Neural cell (in vitro differentiated cells): Measurements from ENCODE around the gene NCLN. TPM values are rescaled to one million over a fixed set of nuclear protein-coding genes. Genes with fewer than 3 reads are reported as not detected.

Source experiments
- H2AFZ ChIP-seq: fragments of 200-600, 300-800 bp; sonication (generic), shearing (Covaris generic); 2 replicates; pipeline ENCODE4 v1.6.0; 2014; ENCODE audit warnings: low read depth, mild to moderate bottlenecking, antibody characterized with exemption, low read length, moderate library complexity
- H3F3A ChIP-seq: fragments of 200-600 bp; shearing (Covaris generic); 2 replicates; pipeline ENCODE4 v1.6.1; 2016; ENCODE audit warnings: mild to moderate bottlenecking, moderate library complexity, mixed read lengths, antibody characterized with exemption, low read length; ENCODE audit not compliant: insufficient read depth, poor library complexity, severe bottlenecking
- H3K27ac ChIP-seq: fragments of 200-600, 300-800 bp; sonication (generic), shearing (Covaris generic); 2 replicates; pipeline ENCODE4 v1.5.1; 2014; ENCODE audit warnings: mild to moderate bottlenecking, low read length, moderate library complexity
- H3K27me3 ChIP-seq: fragments of 300-800, 200-600 bp; sonication (generic), shearing (Covaris generic); 2 replicates; pipeline ENCODE4 v1.6.0; 2014; ENCODE audit warnings: mild to moderate bottlenecking, low read depth, low read length, moderate library complexity; ENCODE audit not compliant: insufficient read depth
- H3K36me3 ChIP-seq: fragments of 300-800, 200-600 bp; sonication (generic), shearing (Covaris generic); 2 replicates; pipeline ENCODE4 v1.5.1; 2014; ENCODE audit warnings: mild to moderate bottlenecking, antibody characterized with exemption, low read length, moderate library complexity; ENCODE audit not compliant: insufficient read depth
- H3K4me2 ChIP-seq: fragments of 300-800, 200-600 bp; sonication (generic), shearing (Covaris generic); 2 replicates; pipeline ENCODE4 v1.6.0; 2014; ENCODE audit warnings: mild to moderate bottlenecking, low read length
- H3K4me3 ChIP-seq: fragments of 300-800, 200-600 bp; sonication (generic), shearing (Covaris generic); 2 replicates; pipeline ENCODE4 v1.5.1; 2014; ENCODE audit warnings: mild to moderate bottlenecking, low read length, moderate library complexity
- H3K79me2 ChIP-seq: fragments of 200-600 bp; shearing (Covaris generic); replicated peaks from 2 replicates; pipeline ENCODE4 v1.6.0; 2014; ENCODE audit warnings: mild to moderate bottlenecking, low read length, moderate library complexity; ENCODE audit not compliant: insufficient read depth
- H3K9ac ChIP-seq: fragments of 300-800, 200-600 bp; sonication (generic), shearing (Covaris generic); 2 replicates; pipeline ENCODE4 v1.6.1; 2016; ENCODE audit warnings: mild to moderate bottlenecking, low read length, mixed read lengths
- H3K9me2 ChIP-seq: fragments of 200-600 bp; shearing (Covaris generic); 2 replicates; pipeline ENCODE4 v1.6.1; 2016; ENCODE audit warnings: mild to moderate bottlenecking, low read length, mixed read lengths; ENCODE audit not compliant: insufficient read depth
- H3K9me3 ChIP-seq: fragments of 200-600, 300-800 bp; sonication (generic), shearing (Covaris generic); 2 replicates; pipeline ENCODE4 v1.6.1; 2016; ENCODE audit warnings: mild to moderate bottlenecking, mixed run types, low read length, moderate library complexity, mixed read lengths
- H4K20me1 ChIP-seq: fragments of 200-600 bp; shearing (Covaris generic); 2 replicates; pipeline ENCODE4 v1.6.1; 2016; ENCODE audit warnings: mild to moderate bottlenecking, mixed run types; ENCODE audit not compliant: insufficient read depth
- EP300 ChIP-seq: fragments of 450-650 bp; conservative IDR thresholded peaks from 2 replicates; pipeline ENCODE4 v1.6.1; 2014; ENCODE audit warnings: antibody characterized with exemption, mild to moderate bottlenecking, moderate library complexity; ENCODE audit not compliant: poor library complexity, severe bottlenecking
- EZH2 ChIP-seq: fragments of 200-600, 300-800 bp; shearing (Covaris generic), sonication (generic); IDR thresholded peaks from 2 replicates; pipeline ENCODE4 v1.6.1; 2014; ENCODE audit warnings: antibody characterized with exemption, low read length, borderline replicate concordance, mild to moderate bottlenecking; ENCODE audit not compliant: insufficient read depth, poor library complexity, severe bottlenecking
- MXI1 ChIP-seq: fragments of 450-650 bp; conservative IDR thresholded peaks from 2 replicates; pipeline ENCODE4 v1.6.1; 2014; ENCODE audit warnings: antibody characterized with exemption, mild to moderate bottlenecking; ENCODE audit not compliant: poor library complexity, severe bottlenecking
- POLR2AphosphoS5 ChIP-seq: IDR thresholded peaks from 2 replicates; pipeline ENCODE4 v1.6.1; 2012
- RAD21 ChIP-seq: fragments of 450-650 bp; conservative IDR thresholded peaks from 2 replicates; pipeline ENCODE4 v1.6.1; 2014; ENCODE audit warnings: antibody characterized with exemption, mild to moderate bottlenecking, moderate library complexity
- SMC3 ChIP-seq: fragments of 450-650 bp; conservative IDR thresholded peaks from 2 replicates; pipeline ENCODE4 v1.6.1; 2014; ENCODE audit warnings: antibody characterized with exemption, mild to moderate bottlenecking, moderate library complexity; ENCODE audit not compliant: poor library complexity
- polyA plus RNA-seq: library from polyadenylated mRNA; depleted of rRNA; stranded (reverse); fragments of >200 nt; gene quantifications from 2 replicates; pipeline ENCODE4 v1.2.3, GENCODE V29; 2014
- TF ChIP-seq, protein P1 (sequence below): IDR thresholded peaks from 2 replicates; pipeline ENCODE4 v1.6.1; 2012; ENCODE audit warnings: borderline replicate concordance

Gene NCLN
- polyA plus RNA-seq, 1 donor from 2014 or later, result 23.5 TPM

DNA sequence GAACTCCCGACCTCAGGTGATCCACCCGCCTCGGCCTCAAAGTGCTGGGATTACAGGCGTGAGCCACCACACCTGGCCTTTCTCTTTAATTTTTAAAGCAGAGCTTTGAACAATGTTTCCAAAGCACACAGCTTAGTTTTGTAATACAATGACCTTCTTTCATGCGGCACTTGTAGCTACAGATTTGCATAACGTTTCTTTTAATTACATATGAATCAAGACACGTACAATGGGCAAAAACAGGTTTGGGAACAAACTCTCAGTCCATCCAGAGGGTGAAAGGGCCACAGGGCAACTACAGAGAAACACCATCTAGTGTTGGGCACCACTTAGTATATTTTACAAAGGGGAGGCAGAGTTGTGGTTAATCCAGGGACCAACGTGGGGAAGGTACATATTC is 26.2 kb upstream of the NCLN start:
- H3K9me3 ChIP-seq, result no peaks in the 10 kb centered on the region
- H3K36me3 ChIP-seq, result no peaks in the 10 kb centered on the region
- no peaks in the 10 kb centered on the region for H3K79me2 ChIP-seq
- no peak overlapping the region for H3K4me2 ChIP-seq
- H3K9ac ChIP-seq, result no peak overlapping the region
- H3F3A ChIP-seq, result no peaks in the 10 kb centered on the region
- no peaks in the 10 kb centered on the region for H4K20me1 ChIP-seq
- no peak overlapping the region for H3K4me3 ChIP-seq
- H3K9me2 ChIP-seq, result no peaks in the 10 kb centered on the region
- H3K27me3 ChIP-seq, result no peaks in the 10 kb centered on the region
- no peak overlapping the region for H2AFZ ChIP-seq
- TF ChIP-seq EZH2 (no peak), RAD21 (no peak), EP300 (no peak)
- H3K27ac ChIP-seq, result no peak overlapping the region

DNA sequence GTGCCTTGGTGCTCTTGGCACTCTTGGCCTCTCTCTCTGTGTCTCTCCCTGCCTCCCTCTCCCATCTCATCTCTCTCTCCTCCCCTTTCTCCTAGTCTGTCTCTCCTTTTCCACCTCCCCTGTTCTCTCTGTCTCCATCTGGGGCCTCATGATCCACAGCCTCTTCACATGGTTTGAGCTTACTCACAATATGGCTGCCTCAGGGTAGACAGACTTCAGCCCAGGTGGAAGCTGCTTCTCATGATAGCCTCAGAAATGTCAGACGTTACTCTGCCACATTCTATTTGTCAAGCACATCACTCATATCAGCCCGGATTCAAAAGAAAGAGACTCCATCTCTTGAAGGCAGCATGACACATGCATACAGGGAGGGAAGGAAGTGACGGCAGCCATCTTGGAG is 25.5 kb upstream of the NCLN start:
- no peaks in the 10 kb centered on the region for H3F3A ChIP-seq
- H3K9me2 ChIP-seq, result no peaks in the 10 kb centered on the region
- H4K20me1 ChIP-seq, result no peaks in the 10 kb centered on the region
- no peak for TF ChIP-seq EP300
- TF ChIP-seq POLR2AphosphoS5, result no peak
- TF ChIP-seq EZH2, result no peak
- TF ChIP-seq MXI1, result no peak
- no peak for TF ChIP-seq RAD21
- no peak overlapping the region for H3K4me3 ChIP-seq
- no peaks in the 10 kb centered on the region for H3K79me2 ChIP-seq
- no peaks in the 10 kb centered on the region for H3K27me3 ChIP-seq
- no peak overlapping the region for H3K9ac ChIP-seq
- no peak overlapping the region for H2AFZ ChIP-seq
- H3K9me3 ChIP-seq, result no peaks in the 10 kb centered on the region
- no peaks in the 10 kb centered on the region for H3K36me3 ChIP-seq
- H3K27ac ChIP-seq, result no peak overlapping the region
- H3K4me2 ChIP-seq, result no peak overlapping the region

DNA sequence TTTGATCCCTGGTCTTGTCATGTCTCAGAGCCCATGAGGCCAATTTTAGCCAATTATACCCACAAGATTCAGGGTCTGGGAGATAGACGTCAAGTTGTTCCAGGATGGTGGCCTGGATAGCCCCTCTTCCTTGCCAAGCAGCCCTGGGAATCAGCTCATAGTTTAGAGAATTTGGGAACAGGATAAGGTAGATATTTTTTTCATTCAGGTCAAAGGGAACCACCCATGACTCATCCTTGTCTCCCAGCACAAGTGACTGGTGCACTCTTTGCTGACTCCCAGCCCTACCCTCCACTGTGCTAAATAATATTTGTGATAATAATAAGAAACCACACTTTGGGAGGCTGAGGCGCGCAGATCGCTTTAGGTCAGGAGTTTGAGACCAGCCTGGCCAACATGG is 24.3 kb upstream of the NCLN start:
- no peak for TF ChIP-seq EP300
- TF ChIP-seq, protein P1, sequence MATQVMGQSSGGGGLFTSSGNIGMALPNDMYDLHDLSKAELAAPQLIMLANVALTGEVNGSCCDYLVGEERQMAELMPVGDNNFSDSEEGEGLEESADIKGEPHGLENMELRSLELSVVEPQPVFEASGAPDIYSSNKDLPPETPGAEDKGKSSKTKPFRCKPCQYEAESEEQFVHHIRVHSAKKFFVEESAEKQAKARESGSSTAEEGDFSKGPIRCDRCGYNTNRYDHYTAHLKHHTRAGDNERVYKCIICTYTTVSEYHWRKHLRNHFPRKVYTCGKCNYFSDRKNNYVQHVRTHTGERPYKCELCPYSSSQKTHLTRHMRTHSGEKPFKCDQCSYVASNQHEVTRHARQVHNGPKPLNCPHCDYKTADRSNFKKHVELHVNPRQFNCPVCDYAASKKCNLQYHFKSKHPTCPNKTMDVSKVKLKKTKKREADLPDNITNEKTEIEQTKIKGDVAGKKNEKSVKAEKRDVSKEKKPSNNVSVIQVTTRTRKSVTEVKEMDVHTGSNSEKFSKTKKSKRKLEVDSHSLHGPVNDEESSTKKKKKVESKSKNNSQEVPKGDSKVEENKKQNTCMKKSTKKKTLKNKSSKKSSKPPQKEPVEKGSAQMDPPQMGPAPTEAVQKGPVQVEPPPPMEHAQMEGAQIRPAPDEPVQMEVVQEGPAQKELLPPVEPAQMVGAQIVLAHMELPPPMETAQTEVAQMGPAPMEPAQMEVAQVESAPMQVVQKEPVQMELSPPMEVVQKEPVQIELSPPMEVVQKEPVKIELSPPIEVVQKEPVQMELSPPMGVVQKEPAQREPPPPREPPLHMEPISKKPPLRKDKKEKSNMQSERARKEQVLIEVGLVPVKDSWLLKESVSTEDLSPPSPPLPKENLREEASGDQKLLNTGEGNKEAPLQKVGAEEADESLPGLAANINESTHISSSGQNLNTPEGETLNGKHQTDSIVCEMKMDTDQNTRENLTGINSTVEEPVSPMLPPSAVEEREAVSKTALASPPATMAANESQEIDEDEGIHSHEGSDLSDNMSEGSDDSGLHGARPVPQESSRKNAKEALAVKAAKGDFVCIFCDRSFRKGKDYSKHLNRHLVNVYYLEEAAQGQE, result no peak
- TF ChIP-seq POLR2AphosphoS5, result no peak
- no peak for TF ChIP-seq RAD21
- TF ChIP-seq SMC3, result no peak
- TF ChIP-seq MXI1, result no peak

More for the DNA sequence above, 24.3 kb upstream of the NCLN start:
- no peak overlapping the region for H3K4me3 ChIP-seq
- no peaks in the 10 kb centered on the region for H3K9me3 ChIP-seq
- no peak overlapping the region for H3K27ac ChIP-seq
- no peaks in the 10 kb centered on the region for H3K9me2 ChIP-seq
- no peak overlapping the region for H3K4me2 ChIP-seq
- no peaks in the 10 kb centered on the region for H3K27me3 ChIP-seq
- no peak overlapping the region for H3K9ac ChIP-seq
- H3F3A ChIP-seq, result no peaks in the 10 kb centered on the region
- H3K79me2 ChIP-seq, result no peaks in the 10 kb centered on the region
- H4K20me1 ChIP-seq, result no peaks in the 10 kb centered on the region
- no peak overlapping the region for H2AFZ ChIP-seq
- no peaks in the 10 kb centered on the region for H3K36me3 ChIP-seq
